HG03025 (cell line): Measurements from ENCODE around the gene ENOX1.

Experiments used
- ATAC-seq: cut with Tn5 transposase; IDR thresholded peaks from one replicate; pipeline ENCODE4 v1.9.1; 2021; ENCODE audit warnings: mild to moderate bottlenecking, moderate library complexity; ENCODE audit not compliant: unreplicated experiment, low FRiP score

Gene ENOX1

DNA sequence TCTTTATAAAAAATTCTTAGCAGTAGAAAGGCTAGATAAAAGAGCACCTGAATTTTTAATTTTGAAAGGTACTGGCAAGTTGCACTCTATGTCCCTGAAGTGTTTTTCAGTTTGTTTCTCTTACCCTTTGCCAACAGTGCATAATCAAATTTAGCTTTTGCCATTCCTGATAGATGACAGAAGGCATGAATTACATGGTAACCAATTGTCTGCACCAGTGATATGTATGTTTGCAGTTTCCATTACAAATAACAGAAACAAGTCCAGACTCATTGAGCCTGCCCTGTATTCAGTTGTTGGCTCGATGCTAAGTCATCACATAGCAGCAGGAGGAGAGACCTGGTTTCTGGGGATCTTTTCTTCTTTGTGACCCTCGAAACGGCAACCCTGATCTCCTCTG is 453.6 kb downstream of the ENOX1 start:
- ATAC-seq: no peak

- ATAC-seq: no peak
Observed at GRCh38 chr13:43331672-43332071, 455.1 kb downstream of the ENOX1 start.

GRCh38 chr13:43329702-43330101 is 457.1 kb downstream of the ENOX1 start:
- no peak for ATAC-seq

DNA sequence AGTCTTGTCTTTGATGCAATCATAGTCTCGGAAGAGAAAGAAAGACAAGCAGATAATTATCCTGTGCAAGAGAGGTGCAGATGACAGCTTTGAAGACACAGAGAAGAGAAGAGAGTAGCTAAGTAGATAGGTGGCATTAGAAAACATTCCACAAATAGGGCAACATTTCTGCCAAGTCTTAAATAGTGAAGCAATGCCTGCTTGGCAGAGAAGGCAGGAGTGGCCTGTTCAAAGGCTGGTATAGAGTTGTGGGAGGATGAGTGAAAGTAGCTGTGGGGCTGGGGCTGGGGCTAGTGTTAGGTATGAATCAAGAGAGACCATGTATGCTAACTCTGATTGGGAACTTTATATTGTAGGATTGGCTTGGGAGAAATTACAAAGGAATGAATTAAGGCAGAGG is 457.9 kb downstream of the ENOX1 start:
- no peak for ATAC-seq

DNA sequence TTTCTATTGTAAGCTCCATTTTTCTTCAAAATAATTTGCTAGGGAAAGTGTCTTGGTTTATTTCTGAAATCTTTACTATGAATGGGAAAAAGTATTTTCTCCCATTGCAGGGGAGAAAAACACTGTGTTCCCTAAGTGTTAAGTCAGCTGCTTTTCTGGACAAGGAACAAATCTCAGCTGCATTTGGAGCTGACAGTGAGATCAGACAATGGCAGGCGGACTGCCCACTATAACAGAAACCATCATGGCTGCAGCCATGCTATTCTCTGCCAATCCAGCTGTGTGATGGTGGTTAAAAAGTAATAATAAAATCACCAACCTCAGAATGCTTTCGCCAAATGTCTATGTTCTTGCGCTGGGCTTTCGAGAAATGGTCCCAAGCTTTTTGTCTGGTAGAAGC is 460.7 kb downstream of the ENOX1 start:
- no peak for ATAC-seq

- ATAC-seq: no peak
Observed at GRCh38 chr13:43325636-43326035, 461.1 kb downstream of the ENOX1 start.

DNA sequence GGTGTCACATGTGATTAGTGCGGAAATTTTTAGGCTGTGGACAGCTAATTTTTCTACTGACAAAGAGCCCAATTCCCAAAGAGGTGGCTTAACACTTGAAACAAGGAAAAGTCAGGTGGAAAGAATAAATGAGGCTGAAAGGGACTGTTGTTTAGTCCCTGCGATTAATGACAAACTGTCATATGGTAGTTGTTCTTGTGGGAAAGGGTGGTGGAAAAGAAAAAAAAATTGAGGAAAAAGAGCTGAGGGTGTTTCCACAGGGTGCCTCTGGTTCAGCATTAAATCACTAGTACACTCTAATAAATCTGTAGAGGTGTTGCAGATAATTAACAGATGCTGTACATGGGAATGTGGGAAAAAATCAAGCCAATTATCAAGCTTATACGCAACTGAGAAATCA is 462.6 kb downstream of the ENOX1 start:
- no peak for ATAC-seq

GRCh38 chr13:43319617-43320444 is 466.9 kb downstream of the ENOX1 start:
- no peak for ATAC-seq

DNA sequence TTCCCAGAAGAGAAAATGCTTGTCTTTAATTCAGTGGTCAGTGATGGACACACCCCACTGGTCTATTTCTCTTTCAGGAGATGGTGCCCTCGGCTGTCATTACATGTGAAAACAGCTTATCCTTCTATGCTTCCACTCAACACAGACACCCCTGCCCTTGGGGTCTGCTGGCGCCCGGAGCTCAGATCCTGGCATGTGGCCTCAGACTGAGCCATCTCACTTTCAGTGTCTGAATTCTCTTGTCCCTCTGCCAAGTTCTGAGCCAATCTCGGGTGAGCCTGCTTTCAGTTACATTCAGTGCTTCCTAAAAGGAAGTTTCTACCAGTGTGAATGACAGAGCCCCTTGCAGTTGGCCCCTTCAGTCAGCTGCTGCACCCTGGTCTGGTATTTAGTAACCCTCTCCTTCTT is 469.8 kb downstream of the ENOX1 start:
- no peak for ATAC-seq

GRCh38 chr13:43316281-43316680 is 470.5 kb downstream of the ENOX1 start:
- no peak for ATAC-seq

DNA sequence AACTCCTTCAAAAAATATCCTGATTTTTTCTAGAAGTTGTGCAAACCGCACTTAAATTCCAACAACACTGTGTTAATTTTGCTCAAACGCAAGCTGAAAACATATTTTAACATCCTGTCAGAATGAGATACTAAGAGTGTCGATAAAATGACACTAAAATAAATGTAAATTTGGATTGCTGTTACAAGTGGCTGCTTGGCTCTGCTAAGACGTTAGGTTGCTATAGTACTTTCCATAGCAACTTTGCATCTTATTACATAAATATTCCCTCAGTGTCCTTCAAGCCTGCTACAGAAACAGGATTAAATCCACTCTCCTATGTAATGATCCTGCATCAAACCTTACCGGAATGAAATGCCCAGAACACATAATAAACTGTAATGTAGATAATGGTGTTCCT is 471.2 kb downstream of the ENOX1 start:
- ATAC-seq: no peak

GRCh38 chr13:43309311-43309710 is 477.5 kb downstream of the ENOX1 start:
- ATAC-seq: no peak

GRCh38 chr13:43307921-43308433 is 478.8 kb downstream of the ENOX1 start:
- peak; percentile 67 for ATAC-seq

DNA sequence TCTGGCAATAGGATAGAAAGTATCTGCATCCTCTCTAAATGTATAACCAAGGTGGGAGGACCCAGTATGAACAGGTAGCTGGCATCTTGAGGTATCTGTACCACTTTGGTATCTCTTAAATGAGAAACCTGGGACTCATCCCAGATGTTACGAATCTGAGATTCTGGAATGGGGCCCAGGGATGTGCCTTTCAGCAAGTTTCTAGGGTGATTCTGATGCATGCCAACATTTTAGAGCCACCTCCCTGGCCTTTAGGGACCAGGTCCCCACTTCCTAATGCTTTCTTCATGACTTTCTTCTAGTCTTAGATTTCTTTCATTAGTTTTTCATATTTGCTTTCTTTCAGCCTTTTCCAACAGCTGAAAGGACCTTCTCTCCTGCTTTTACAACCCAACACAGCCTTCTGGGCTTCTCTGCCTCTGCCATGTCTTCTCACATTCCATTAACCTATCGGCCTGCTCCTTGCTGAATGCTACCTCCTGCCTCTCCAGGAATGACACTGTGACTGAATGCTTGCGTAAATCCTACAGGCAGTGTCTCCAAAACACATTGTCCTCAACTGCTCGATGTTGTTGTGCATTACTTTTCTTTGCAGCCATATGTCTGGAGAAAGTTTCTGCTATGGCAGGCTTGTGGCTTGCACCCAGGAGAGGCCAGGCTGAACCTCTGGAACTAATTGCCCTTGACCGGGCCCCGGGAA is 479.4 kb downstream of the ENOX1 start:
- no peak for ATAC-seq

DNA sequence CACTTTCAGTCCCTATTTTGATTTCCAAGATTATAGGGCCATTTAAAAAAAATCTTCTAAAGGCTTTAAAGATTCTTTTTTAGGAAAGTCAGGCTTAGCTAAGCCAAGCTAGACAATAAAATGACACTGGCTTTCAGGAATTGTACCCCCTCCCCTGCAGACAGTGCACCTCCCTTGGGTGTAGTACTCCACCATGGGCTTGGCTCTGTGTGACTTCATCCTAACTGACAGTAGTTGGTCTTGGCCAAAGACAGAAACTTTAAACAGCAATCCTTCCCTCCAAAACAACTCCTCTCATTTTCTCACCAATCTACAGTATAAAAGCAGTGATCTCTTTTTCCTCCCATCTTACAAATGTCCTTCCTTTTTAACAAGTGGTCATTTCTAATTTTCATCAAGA is 480.4 kb downstream of the ENOX1 start:
- ATAC-seq: no peak

DNA sequence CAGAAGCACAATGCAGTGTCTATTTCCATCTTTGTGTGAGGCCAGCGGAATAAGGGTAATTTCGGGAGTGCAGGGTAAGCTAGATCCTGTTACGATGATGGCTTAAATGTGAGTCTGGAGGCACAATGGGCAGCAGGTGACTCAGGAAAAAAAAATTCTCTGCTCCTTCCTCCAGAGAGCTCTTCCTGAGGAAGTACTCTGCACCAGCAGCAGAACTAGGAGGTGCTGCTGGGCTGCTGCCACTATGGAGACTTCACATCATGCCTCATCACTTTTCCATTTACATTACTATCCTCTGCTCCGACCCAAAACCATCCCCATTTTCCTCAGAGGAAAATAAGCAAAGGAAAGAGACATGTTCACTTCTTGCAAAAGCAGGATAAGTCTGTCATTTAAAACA is 481.4 kb downstream of the ENOX1 start:
- ATAC-seq: no peak

DNA sequence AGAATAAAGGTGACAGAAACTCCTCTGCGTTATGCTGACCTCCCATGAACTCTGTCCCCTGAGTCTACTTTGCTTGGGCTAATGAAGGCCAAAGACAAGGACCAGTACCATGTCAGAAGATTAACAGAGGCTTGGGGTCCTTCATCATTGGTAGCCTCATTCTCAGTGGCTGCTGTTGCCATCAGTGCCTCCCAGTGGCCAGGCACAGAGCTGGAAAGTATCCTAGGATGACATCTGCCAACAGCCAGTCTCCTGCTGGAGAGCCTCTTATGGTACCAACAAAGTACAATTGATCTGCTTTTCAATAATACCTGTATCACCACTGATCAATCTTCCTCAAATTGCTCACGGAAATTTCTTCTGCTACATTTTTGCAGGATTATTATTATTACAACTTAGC is 481.8 kb downstream of the ENOX1 start:
- ATAC-seq: no peak

- no peak for ATAC-seq
Observed at GRCh38 chr13:43304449-43304848, 482.3 kb downstream of the ENOX1 start.

DNA sequence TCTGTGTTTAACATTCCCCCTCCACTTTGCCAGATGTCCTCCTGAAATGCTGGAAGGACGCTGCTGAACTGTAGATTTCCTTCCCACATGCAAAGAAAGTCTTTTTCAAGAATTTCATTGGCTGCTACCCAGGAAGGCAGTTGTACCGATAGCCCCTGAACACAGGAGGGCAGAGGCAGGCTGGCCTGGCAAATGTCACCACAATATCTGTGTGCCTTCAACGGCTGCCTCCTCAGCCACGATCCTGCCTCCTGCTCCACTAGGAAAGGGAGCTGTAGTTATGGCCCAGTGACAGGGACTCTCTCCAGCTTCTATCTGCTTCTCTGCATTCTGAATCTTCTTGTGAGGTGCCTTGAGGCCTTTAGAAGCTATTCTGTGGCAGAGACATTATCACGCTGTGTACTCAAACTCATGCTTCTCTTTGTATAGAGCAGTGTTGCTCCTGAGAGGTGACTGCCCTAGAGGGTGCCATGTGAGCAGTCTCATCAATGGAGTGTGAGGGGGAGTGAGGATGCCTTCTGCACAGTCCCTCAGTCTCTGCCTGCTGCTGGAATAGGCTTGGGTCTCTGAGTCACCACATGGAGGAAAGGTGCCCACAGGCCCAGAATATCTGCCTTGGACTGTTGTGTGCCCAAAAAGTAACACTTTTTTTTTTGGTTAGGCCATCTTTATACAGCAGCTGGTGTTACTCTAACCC is 483.6 kb downstream of the ENOX1 start:
- ATAC-seq: no peak

DNA sequence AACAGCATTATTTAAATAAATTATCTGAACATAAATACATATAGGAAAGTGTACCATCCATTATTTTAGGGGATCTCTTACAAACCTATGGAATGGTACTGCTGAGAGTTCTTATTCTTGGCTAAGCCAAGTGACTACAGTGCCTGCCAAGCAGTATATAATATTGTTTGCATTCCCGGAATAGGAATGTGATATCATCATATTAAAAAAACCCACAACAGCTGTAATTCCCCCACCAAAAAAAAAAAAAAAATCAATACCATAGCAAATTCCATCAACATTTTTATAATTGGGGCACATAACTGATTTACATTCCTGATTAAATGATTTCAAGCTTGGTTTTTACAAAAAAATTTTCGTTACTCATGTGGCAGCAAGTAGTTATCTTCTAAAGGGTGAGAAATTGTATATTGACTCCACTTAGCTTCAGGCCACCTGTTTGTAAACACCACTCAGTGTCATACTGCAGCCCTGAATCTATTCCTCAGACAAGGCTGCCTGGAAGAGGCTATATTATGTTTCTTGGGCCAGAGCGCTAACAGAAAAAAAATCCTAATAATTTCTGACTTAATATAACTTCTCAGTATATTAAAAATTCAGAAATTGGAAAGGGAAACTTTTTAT is 485.3 kb downstream of the ENOX1 start:
- ATAC-seq: no peak

DNA sequence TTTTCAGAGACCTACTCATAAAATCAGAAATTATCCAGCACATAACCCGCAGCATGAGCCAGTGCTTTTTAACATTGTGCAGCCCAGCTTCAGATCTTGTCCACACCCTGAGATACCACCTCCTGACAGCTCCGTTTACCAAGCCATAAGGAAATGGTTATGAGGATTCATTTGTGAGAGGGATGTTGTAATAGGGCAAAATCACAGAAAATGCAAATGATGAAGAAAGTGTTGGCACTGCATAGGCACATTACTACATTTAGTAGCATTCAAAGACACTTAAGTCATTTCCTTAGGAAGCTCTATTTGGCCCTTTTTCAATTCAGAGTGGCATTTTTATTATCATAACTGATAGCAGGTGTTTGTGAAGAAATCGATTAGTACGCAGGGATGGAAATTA is 485.9 kb downstream of the ENOX1 start:
- ATAC-seq: no peak
